ENCODE data around the gene ZNF786.
A peak's percentile ranks its signal among the peaks of the same experiment; 100 is the strongest.
"Not testable (repeated sequence)": the region's sequence is repeated elsewhere in the genome, so short reads cannot be mapped to it uniquely, and the experiment has no call there.

Gene ZNF786

DNA sequence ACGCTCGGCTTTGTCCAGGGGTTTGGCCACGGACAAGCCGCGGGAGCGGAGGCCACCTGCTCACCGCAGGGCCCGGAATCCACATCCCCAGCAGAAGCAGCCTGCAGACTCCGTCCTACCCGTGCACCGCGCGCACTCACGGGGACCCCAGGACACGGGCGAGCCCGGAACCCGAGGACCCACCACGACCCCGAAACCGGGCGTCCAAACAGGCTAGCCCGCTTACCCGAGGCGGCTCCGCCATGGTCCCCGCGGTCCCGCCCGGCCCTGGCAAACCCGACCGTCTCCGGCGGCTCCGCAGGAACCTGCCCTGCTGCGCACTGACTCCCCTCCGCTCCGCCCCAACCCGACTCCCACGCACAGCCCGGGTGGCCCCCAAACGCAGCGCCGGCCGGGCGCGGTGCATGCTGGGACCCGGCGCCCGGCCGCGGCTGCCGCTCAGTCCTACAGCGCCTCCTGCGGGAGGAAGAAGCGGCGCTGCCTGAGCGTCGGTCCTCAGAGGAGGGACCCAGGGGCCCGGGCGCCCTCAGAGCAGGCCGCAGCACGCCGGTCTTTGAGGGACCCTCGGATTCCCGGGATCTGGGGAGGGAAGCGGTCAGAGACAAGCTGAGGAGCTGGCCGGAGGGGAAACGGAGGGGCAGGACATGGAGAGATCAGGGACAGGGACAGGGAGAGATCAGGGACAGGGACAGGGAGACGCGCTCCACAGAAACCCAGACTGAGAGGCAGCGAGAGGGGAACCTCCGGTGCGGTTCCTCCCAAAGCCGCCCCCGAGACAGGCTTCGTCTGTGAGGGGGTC lies at the start of gene ZNF786:
TSS of gene ZNF786 (minus strand) at position 322 of the 799 bp plus-strand sequence. CDS start at position 244, 78 bp downstream.
- DNase-seq (ENCODE audit: low spot score): peak; percentile 98

DNA sequence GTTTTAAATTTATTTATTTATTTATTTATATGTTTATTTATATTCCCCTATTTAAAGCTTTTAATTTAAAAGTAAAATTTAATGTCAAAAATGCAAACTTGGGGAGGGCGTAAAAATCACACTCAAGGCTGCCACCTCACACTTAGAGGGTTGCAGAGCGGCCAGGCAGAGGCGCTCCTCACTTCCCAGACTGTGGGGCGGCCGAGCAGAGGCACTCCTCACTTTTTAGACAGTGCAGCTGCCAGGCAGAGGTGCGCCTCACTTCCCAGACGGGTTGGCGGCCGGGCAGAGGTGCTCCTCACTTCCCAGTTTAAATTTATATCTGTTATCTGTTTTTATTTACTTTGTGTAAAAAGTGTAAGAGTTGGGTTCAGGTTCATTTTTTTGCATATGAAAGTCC lies 45.6 kb upstream of the ZNF786 start:
- DNase-seq (ENCODE audit: low spot score): no peak

GRCh38 chr7:149133028-149133710 lies 42.7 kb upstream of the ZNF786 start:
- DNase-seq (ENCODE audit: low spot score): no peak

DNA sequence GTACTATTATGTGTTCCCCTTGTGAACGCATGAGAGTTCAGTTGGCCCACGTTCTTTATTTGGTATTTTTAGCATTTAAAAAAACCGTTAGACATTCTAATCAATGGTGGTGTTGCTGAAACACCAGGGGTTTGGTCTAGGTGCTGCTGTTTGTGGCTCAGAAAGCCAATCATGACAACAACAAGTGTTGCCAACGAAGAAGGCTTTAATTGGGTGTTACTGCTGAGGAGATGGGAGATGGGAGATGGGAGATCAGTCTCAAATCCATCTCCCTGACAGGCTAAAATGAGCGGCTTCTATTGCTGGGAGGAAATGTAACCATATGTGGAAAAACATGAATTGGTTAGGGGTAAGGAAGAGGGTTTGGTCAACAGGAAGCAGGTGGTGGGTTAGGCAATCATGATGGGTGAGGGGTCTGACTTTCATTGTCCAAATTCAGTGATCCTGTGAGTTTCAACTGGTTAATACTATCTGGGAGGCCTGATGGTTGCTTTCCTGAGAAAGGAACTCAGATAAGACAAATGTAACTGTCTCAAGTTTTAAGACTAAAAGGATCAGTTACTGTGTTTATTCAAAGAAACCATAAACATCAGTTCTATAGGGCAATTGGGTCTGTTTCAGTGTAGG lies 40.2 kb upstream of the ZNF786 start:
- DNase-seq (ENCODE audit: low spot score): no peak

DNA sequence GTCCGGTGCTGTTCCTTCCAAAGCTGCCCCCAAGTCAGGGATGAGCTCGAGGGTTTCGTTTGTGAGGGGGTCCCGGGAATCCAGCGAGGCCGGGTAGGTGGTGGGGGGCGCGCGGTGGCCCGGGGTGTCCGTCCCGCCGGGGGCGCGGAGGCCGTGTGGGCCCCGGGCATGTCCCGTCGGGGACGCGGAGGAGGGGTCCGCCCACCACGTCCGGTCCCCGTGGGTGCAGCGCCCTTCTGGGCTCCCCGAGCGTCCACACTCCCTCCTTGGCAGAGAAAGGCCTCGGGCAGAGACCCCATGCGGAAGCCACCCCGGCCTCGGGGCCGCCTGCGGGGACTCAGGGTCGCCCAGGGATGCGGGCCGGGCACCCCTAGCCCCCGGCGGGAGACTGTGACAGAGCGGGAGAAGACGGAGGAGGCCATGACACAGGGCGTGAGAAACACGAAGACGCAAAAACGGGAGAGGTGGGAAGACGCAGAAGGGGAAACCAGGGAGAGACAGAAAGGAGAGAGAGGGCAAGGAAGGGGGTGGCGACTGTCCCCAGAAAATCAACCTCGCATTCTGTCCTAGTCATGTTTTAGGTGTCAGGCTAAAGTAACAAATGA lies 36.2 kb upstream of the ZNF786 start:
- peak; percentile 83 for DNase-seq (ENCODE audit: low spot score)

DNA sequence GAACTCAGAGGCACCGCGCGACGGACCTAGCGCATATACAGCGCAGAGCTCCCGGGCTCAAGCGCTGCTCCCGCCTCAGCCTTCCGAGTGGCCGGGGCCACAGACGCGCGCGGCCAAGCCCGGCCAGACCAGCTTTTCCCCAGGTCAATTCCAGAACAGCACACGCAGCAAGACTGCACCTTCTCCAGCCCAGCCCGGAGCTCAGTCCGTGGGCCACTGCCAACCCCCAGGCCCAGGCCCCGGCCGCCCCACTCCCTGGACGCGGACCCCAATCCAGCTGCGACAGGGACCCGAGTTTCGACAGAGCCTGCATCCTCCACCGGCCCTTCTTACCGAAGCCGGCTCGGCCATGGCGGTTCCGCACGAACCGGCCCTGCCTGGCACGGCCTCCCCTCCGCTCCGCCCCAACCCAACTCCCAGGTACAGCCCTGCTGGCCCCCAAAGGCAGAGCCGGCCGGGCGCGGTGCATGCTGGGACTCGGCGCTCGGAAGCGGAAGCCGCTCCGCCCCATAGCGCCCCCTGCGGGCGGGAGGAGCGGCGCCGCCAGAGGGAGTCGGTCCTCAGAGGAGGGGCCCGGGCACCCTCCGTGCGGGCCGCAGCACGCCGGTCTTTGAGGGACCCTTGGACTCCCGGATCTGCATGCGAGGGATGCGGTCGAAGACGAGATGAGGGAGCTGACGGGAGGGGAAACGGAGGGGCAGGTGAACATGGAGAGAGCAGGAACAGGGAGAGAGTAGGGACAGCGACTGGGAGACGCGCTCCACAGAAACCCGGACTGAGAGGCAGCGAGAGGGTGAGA lies 35.5 kb upstream of the ZNF786 start, which contains the start of gene ZNF425:
TSS of gene ZNF425 (minus strand) at position 462 of the 799 bp plus-strand sequence. CDS start at position 351, 111 bp downstream.
- DNase-seq (ENCODE audit: low spot score): peak; percentile 96

DNA sequence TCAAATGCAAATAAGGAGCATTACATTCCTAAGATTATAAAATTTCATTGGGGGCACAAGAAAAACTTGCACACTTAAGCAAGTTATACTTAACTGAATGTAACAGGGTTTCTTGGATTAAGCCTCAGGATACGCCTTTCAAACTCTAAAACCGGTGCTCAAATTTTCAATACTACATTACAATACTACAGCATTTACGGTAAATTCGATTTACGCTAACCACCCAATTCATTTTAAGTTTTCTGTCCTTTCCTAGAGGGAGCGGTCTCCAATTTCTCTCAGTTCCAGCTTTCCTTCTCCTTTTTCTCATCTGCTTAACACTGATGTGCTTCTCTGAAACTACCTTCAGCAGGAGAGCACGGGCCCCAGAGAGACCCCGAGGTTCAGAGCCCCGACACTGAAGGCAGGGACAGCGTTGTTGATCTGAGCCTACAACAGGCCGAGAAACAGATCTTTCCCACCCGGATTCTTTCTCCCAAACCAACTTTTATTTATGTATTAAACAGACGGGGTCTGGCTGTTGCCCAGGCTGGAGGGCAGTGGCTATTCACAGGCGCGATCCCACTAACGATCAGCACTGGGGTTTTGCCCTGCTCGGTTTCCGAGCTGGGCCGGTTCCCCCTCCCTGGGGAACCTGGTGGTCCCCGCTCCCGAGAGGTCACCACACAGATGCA lies 34.8 kb upstream of the ZNF786 start:
- DNase-seq (ENCODE audit: low spot score): peak; percentile 42

GRCh38 chr7:149109969-149110368 lies 19.5 kb upstream of the ZNF786 start:
- DNase-seq (ENCODE audit: low spot score): no peak

- DNase-seq (ENCODE audit: low spot score): peak; percentile 37
Observed at GRCh38 chr7:149104749-149105148, 14.2 kb upstream of the ZNF786 start.

GRCh38 chr7:149104214-149104613 lies 13.7 kb upstream of the ZNF786 start:
- DNase-seq (ENCODE audit: low spot score): no peak

DNA sequence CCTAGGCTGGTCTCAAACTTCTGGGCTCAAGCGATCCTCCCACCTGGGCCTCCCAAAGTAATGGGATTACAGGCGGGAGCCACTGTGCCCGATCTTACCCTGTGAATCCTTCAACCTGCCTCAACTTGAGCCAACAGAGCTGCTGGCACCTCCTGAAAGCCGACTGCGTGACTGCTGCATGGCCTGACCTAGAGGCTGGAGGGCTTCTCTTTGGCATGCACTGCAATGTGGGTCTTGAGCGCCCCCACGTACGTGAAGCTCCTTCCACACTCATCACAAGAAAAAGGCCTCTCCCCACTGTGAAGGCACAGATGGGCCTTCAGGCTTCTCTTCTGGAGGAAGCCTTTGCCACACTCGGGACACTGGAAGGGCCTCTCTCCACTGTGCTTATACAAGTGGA lies 12.9 kb upstream of the ZNF786 start:
- DNase-seq (ENCODE audit: low spot score): no peak

DNA sequence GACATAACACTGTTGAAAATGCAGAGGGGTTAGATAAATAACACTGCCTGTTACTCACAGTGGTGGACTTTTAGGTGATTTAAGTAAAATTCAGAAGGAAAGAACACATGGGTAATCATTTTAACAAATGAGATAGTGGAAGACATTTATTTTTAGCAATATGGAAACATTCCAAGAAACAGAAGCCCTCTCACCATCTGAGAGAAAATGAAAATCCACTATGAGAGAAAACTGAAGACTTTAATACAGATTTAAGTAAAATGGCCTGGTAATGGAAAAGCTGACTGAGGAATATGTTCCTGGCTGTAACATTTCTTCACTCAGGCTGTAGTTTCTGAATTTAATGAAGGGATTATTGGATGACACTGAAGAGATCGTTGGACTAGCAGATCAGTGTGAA lies 12.1 kb upstream of the ZNF786 start:
- no peak for DNase-seq (ENCODE audit: low spot score)

DNA sequence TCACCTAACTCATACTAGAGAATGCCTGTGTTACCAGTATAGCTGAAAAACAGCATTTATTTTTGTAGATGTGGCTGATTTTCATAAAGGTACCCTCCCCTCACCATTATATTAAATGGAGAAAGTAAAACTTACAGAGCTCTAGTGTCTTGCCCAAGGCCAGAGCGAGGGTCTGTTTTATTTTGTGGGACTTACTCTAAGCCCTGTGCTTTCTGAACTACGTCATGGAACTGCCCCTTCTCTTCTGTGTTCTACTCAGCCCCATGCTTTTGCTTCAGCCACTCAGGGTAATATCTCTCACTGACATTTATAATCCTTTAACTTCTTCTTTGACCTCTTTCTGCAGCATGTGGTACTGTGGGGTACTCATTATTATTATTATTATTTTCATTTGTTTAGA lies 10.3 kb upstream of the ZNF786 start:
- DNase-seq (ENCODE audit: low spot score): no peak

DNA sequence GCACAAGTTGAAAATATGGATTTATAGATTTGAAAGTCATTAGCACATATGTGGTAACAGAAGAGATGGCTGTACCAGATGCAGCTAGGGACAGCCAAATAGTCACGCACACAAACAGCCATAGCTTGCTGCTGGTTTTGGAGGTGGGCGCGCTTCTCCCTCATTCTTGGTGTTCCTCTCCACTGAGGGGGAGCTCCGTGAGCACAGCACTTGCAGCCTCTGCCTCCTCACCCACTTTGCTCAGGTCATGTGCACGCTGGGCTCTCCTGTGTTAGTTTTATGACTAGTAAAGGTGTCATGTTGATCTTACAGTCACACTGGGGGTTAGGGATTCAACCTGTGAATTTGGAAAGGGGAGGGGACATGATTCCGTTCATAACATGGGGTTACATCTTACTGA lies 8.5 kb upstream of the ZNF786 start:
- no peak for DNase-seq (ENCODE audit: low spot score)

- DNase-seq (ENCODE audit: low spot score): no peak
Observed at GRCh38 chr7:149097088-149097487, 6.6 kb upstream of the ZNF786 start.

GRCh38 chr7:149093228-149093627 lies 2.7 kb upstream of the ZNF786 start:
- DNase-seq (ENCODE audit: low spot score): no peak

DNA sequence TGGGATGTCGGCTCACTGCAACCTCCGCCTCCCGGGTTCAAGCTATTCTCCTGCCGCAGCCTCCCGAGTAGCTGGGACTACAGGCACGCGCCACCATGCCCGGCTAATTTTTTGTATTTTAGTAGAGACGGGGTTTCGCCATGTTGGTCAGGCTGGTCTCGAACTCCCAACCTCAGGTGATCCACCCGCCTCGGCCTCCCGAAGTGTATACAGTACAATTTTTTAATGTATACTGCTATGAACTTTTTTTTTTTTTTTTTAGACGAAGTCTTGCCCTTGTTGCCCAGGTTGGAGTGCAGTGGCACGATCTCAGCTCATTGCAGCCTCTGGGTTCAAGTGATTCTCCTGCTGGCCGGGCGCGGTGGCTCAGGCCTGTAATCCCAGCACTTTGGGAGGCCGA lies 1.7 kb upstream of the ZNF786 start:
- not testable (repeated sequence) for DNase-seq (ENCODE audit: low spot score)

DNA sequence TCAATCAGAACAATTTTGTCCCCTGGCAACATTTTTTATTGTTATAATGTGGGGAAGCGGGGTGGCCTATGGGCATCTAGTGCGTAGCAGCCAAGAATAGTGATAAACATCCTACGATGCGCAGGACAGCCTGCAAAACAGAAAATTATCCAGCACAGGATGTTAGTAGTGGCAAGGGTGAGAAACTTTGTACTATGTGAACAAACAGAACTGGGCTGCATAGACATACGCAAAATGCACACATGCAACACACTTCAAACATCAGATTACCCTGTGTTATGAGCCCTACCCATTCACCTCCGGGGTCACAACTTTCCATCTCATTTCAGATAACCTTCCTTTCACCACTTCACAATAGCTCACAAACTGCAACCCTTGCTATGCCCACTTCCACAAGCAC lies 3.1 kb downstream of the ZNF786 start:
- no peak for DNase-seq (ENCODE audit: low spot score)

DNA sequence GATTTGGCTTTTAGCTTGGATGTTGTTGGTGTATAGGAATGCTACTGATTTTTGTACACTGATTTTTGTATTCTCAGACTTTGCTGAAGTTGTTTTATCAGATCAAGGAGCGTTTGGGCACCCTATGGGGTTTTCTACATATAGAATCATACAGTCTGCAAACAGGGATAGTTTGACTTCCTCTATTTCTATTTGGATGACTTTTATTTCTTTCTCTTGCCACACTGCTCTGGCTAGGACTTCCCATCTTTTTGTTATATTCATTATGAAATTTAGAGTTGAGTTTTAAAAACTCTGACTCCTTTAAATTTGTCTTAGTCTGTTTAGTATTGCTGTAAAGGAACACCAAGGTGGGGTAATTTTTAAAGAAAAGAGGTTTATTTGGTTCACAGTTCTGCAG lies 4.7 kb downstream of the ZNF786 start:
- DNase-seq (ENCODE audit: low spot score): no peak

- DNase-seq (ENCODE audit: low spot score): no peak
Observed at GRCh38 chr7:149084407-149084806, 6.1 kb downstream of the ZNF786 start.

DNA sequence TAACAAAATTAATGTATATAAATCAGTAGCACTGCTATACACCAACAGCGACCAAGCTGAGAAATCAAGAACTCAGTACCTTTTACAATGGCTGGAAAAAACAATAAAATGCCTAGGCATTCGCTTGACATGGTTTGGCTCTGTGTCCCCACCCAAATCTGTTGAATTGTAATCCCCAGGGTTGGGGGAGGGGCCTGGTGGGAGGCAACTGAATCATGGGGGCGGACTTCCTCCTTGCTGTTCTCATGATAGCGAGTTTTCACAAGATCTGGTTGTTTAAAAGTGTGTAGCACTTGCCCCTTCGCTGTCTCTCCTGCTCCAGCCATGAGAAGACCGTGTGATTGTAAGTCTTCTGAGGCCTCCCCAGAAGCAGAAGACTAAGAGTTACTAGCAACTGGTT lies 8.6 kb downstream of the ZNF786 start:
- DNase-seq (ENCODE audit: low spot score): no peak

All from D341Med (cell line).